Adrenal gland (tissue), 12 donors: ENCODE data around the gene OGFOD2. TPM values are rescaled to one million over a fixed set of nuclear protein-coding genes. Genes with fewer than 3 reads are reported as not detected.

ENCODE experiments used
- DNase-seq, 7 donors: peaks; one replicate each; pipeline ENCODE4 v3.0.0-alpha.2; 2019 to 2020
- H3K27ac ChIP-seq, 5 donors: fragments of 200-600 bp; sonication (generic) in 4 of 5; 1 replicate in 3 of 5; 2 replicates in 2 of 5; pipeline versions ENCODE4 v1.5.1 to v1.8.0; 2016 to 2020; ENCODE audit warnings: mild to moderate bottlenecking in 1 of 5
- H3K27me3 ChIP-seq: fragments of 200-600 bp; 2 replicates; pipeline ENCODE4 v1.8.0; 2021
- H3K36me3 ChIP-seq, 2 donors: fragments of 200-600 bp; replicated peaks in 1 of 2; 1 replicate in 1 of 2; 2 replicates in 1 of 2; pipeline versions ENCODE4 v1.5.1 to v1.8.0; 2018 to 2022
- H3K4me1 ChIP-seq, 2 donors: fragments of 200-600 bp; replicated peaks in 1 of 2; 1 replicate in 1 of 2; 2 replicates in 1 of 2; pipeline versions ENCODE4 v1.5.1 to v1.8.0; 2018 to 2021
- H3K4me3 ChIP-seq, 4 donors: fragments of 200-600 bp; sonication (generic) in 3 of 4; one replicate each; pipeline ENCODE4 v1.5.1; 2016 to 2018
- H3K9me3 ChIP-seq, 3 donors: fragments of 200-600 bp; sonication (generic) in 1 of 3; replicated peaks in 1 of 3; 1 replicate in 2 of 3; 2 replicates in 1 of 3; pipeline versions ENCODE4 v1.5.1 to v1.8.0; 2016 to 2021
- POLR2A ChIP-seq, 2 donors: fragments of 450-650 bp; IDR thresholded peaks; one replicate each; pipeline ENCODE4 v1.6.1; 2017; ENCODE audit warnings: antibody characterized with exemption in 2 of 2, mild to moderate bottlenecking in 2 of 2, moderate library complexity in 1 of 2
- WGBS, 4 donors: extraction: QIAGEN DNeasy Blood & Tissue Kit in 2 of 4; methylation state at CpG; one replicate each; pipeline versions ENCODE4 v1.1.5 to v1.1.7; 2013 to 2017; 5-methylcytosine and 5-hydroxymethylcytosine counted together
- intact Hi-C, 2 donors: fragments of 100-400 bp; cut with DNase I; formaldehyde crosslinking; loops; one replicate each; pipeline versions ENCODE4 v1.14.1 to v1.15.0; 2022 to 2023
- polyA plus RNA-seq, 3 donors: library from polyadenylated mRNA; stranded (reverse); fragments of 200-250 nt in 2 of 3; fragments of 350-450 nt in 1 of 3; fragmentation: Illumina TruSeq in 1 of 3; extraction: RNeasy Lipid Tissue Mini Kit (QIAGEN cat#74804) in 1 of 3; gene quantifications; one replicate each; pipeline ENCODE4 v1.2.3, GENCODE V29; 2013 to 2014
- total RNA-seq, 9 donors: library from RNA; depleted of rRNA in 4 of 9; stranded (reverse); fragments of >200 nt in 4 of 9; fragments of 120-200 nt in 1 of 9; fragmentation: NEBNext Ultra II Directional in 1 of 9; extraction: Animal tissue kit (Norgen Biotek cat#: 25700) in 1 of 9; gene quantifications; one replicate each; pipeline versions ENCODE4 v1.1.0 to v1.2.4, GENCODE V29; 2013 to 2023
- TF ChIP-seq, protein P1 (sequence below), 6 experiments: fragments of 450-650 bp in 4 of 6; fragments of 200-600 bp in 2 of 6; sonication (generic) in 1 of 6; IDR thresholded peaks; 1 replicate in 5 of 6; 2 replicates in 1 of 6; pipeline versions ENCODE4 v1.5.1 to v1.8.0; 2016 to 2021; ENCODE audit warnings: antibody characterized with exemption in 6 of 6, mild to moderate bottlenecking in 2 of 6, moderate library complexity in 1 of 6
- donor health status: healthy with polysubstance abuse.
- donor health status: Bipolar disorder and iron deficiency.
- donor health status: DM: yes; HTN: yes; CAD: no.
- donor health status: DM: no; HTN: no; CAD: no.
- donor health status: DM: no; HTN: no; CAD: no.
- donor health status: DM: yes; HTN: yes; CAD: no.

OGFOD2 gene
- total and polyA plus RNA-seq, 12 donors = 6.2 to 44.8 (median 20.3) TPM

DNA sequence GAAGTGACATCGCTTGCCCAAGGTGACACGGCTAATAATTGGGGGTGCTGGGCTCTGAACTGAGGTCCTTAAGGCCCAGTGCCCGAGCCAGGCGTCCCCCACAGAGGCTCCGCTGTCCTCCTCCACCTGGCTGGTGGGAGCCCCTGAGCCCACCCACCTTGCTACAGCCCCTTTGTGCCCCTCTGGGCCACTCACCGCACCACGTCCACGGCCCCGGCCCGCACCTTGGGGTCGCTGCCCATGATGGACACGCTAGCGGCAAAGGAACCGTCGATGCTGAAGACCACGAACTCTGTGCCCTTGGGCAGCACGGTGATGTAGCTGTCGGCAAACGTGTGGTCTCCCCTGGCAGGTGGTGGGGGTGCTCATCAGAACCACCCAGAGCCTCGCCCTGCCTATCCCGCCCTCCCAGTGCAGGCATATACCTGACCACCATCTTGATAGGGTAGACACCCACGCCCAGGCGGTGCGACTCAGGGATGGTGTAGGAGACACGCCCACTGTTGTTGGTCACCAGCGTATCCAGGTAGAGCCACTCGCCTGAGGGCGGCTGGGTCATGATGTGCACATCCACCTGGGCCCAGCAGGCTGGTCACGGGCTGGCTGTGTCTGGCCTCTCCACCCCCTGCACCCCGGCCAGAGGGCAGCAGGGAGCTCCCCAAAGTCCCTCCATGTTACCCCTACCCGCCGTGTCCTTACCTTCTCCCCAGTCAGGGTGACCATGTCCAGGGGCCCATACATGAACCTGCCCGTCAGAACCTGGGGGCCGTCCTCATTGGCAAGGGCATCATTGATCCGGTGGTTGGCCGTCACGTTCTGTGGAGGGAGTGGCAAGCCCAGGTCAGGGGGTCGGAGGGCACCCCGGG lies 12.3 kb downstream of the OGFOD2 start:
- TF ChIP-seq, protein P1, sequence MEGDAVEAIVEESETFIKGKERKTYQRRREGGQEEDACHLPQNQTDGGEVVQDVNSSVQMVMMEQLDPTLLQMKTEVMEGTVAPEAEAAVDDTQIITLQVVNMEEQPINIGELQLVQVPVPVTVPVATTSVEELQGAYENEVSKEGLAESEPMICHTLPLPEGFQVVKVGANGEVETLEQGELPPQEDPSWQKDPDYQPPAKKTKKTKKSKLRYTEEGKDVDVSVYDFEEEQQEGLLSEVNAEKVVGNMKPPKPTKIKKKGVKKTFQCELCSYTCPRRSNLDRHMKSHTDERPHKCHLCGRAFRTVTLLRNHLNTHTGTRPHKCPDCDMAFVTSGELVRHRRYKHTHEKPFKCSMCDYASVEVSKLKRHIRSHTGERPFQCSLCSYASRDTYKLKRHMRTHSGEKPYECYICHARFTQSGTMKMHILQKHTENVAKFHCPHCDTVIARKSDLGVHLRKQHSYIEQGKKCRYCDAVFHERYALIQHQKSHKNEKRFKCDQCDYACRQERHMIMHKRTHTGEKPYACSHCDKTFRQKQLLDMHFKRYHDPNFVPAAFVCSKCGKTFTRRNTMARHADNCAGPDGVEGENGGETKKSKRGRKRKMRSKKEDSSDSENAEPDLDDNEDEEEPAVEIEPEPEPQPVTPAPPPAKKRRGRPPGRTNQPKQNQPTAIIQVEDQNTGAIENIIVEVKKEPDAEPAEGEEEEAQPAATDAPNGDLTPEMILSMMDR (IDR thresholded peaks at IDR 0.05) = no peak
- no peak for TF ChIP-seq POLR2A (IDR thresholded peaks at IDR 0.05)
- WGBS, 4 donors = 92 to 94% (median 93%) methylated on average over 6 to 39 of the region's 39 CpGs
- DNase-seq = peak in 2 of 7 donors; percentile 21 to 26
- no peak overlapping the region for H3K4me3 ChIP-seq
- H3K27me3 ChIP-seq = no peaks in the 10 kb centered on the region
- intact Hi-C loops = loop anchor here (5.0 kb wide), 2 partner anchors 175 to 250 kb away; no protein-coding TSS in a partner anchor
- peaks cover 26 to 37% of the 10 kb centered on the region in 2 donors for H3K4me1 ChIP-seq
- no peak overlapping the region for H3K27ac ChIP-seq
- H3K36me3 ChIP-seq = peaks cover 0 to 62% of the 10 kb centered on the region in 2 donors
- H3K9me3 ChIP-seq = no peaks in the 10 kb centered on the region

DNA sequence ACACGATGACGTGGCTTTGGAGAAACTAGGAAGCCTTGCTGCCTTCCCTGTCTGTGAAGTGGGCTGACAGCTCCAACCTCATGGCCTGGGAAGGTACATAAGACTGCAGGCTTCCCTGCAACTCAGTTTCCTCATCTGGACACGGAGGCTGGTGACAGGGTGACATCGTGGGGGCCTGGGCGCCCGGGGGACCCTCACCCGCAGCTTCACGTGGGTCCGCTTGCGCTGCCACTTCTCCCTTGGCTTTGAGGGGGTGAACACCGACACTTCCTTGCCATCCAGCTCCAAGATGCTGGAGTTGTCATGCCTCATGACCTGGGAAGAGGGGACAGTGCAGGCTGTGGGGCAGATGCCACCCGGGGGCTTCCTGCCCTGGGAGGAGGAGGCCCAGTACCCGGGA lies 13.0 kb downstream of the OGFOD2 start:
- H3K4me1 ChIP-seq = peaks cover 21 to 30% of the 10 kb centered on the region in 2 donors
- no peaks in the 10 kb centered on the region for H3K9me3 ChIP-seq
- 90 to 92% (median 92%) methylated on average over 5 to 13 of the region's 13 CpGs for WGBS, 4 donors
- no peak for TF ChIP-seq POLR2A (IDR thresholded peaks at IDR 0.05)
- TF ChIP-seq, protein P1 (IDR thresholded peaks at IDR 0.05) = no peak
- peaks cover 0 to 62% of the 10 kb centered on the region in 2 donors for H3K36me3 ChIP-seq
- intact Hi-C loops = loop anchor here (5.0 kb wide), 2 partner anchors 174 to 249 kb away; no protein-coding TSS in a partner anchor
- no peak overlapping the region for H3K4me3 ChIP-seq
- DNase-seq = no peak
- no peak overlapping the region for H3K27ac ChIP-seq
- H3K27me3 ChIP-seq = no peaks in the 10 kb centered on the region

DNA sequence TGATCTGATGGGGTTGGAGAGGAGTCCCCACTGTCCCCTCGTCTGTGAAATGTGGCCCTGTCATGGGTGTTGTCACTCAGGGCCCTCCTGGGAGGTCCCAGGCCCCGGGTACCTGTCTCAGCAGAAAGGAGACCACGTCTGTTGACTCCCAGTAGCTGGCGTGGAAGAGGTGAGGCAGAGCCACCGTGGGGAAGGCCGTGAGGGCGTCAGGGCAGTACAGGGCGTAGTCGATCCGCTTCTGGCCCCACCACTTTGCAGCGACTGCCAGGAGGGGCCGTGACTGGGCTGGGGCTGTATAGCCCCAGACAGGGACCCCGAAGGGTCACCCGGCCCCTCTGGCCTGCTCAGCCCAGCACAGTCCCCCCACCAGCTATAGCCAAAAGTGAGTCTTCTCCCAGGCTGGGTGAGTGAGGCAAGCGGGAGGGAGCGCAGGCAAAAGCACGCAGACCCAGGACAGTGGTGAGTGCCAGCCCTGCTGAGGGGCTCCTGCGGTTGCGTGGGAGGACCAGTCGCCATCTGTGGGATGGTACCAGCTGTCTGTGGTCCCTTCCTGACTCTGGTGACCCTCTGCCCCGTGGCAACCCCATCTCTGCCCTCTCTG lies 13.7 kb downstream of the OGFOD2 start:
- Histone ChIP-seq H3K9me3 (no peaks in the 10 kb centered on the region), H3K27ac (no peak overlapping the region), H3K4me3 (no peak overlapping the region), H3K36me3 (peaks cover 0 to 62% of the 10 kb centered on the region in 2 donors), H3K27me3 (no peaks in the 10 kb centered on the region), H3K4me1 (peaks cover 19 to 23% of the 10 kb centered on the region in 2 donors)
- TF ChIP-seq POLR2A (IDR thresholded peaks at IDR 0.05) = no peak
- TF ChIP-seq, protein P1 (IDR thresholded peaks at IDR 0.05) = no peak
- intact Hi-C loops = loop anchor here (5.0 kb wide), 2 partner anchors 174 to 249 kb away; no protein-coding TSS in a partner anchor
- WGBS, 4 donors = 67 to 100% (median 92%) methylated on average over 1 to 21 of the region's 21 CpGs
- no peak for DNase-seq

DNA sequence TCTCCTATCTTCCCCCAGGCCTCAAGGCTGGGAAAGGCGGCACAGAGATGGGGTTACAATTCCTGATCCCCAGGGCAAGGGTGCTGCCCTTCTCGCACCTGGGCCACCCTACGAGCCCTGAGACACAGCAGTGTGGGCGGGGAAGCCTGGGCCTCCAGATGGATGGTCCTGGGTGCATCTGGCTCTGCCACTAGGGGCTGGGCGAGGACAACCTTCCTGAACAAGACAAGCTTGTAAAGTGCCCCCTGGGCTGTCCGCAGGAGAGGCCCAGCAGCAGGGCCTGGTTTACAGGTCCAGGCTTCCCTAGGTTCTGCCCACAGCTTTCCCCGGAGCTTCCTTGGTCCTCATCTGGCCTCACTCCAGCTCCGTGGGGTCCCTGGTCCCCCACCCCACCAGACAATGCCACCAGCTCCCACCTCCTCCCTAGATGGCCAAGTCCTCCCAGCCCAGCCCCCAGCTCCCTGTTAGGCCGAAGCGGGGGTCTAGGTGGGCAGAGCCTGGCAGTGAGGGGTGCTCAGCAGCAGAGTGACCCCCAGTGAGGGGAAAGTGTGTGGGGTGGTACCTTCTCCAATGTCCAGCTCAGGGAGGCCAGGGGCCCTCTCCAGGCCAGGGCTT lies 14.3 kb downstream of the OGFOD2 start:
- peaks cover 0 to 63% of the 10 kb centered on the region in 2 donors for H3K36me3 ChIP-seq
- intact Hi-C loops = loop anchor here (5.0 kb wide), 2 partner anchors 173 to 248 kb away; no protein-coding TSS in a partner anchor
- WGBS, 4 donors = 77 to 94% (median 90%) methylated on average over 4 to 10 of the region's 10 CpGs
- no peaks in the 10 kb centered on the region for H3K27me3 ChIP-seq
- H3K27ac ChIP-seq = no peak overlapping the region
- DNase-seq = no peak
- no peak for TF ChIP-seq POLR2A (IDR thresholded peaks at IDR 0.05)
- TF ChIP-seq, protein P1 (IDR thresholded peaks at IDR 0.05) = no peak
- no peaks in the 10 kb centered on the region for H3K9me3 ChIP-seq
- no peak overlapping the region for H3K4me3 ChIP-seq
- H3K4me1 ChIP-seq = peaks cover 13 to 17% of the 10 kb centered on the region in 2 donors
